Bronchial epithelial cell (primary cell): ENCODE results near the gene ITM2B. TPM values are rescaled to one million over a fixed set of nuclear protein-coding genes. Genes with fewer than 3 reads are reported as not detected.
"Not testable (repeated sequence)": the region's sequence is repeated elsewhere in the genome, so short reads cannot be mapped to it uniquely, and the experiment has no call there.

Source experiments
- DNase-seq: peaks from one replicate; pipeline ENCODE4 v3.0.0-alpha.2; 2010; ENCODE audit warnings: low read depth
- FAIRE-seq: peaks from 2 replicates; lab custom pipeline; 2011; peaks lifted over from hg19 to GRCh38; lab: Jason Lieb, UNC
- H3K27me3 ChIP-seq: 2 replicates; pipeline ENCODE4 v1.5.1; 2011; ENCODE audit warnings: low read length; ENCODE audit not compliant: control insufficient read depth, insufficient read depth
- H3K36me3 ChIP-seq: 2 replicates; pipeline ENCODE4 v1.5.1; 2011; ENCODE audit warnings: low read length; ENCODE audit not compliant: control insufficient read depth, insufficient read depth
- H3K4me3 ChIP-seq: 2 replicates; pipeline ENCODE4 v1.5.1; 2011; ENCODE audit warnings: mild to moderate bottlenecking, low read depth, low read length, control low read depth
- total RNA-seq: library from RNA; depleted of rRNA; stranded (reverse); fragments of >200 nt; gene quantifications from 2 replicates; pipeline ENCODE4 v1.2.1, GENCODE V29; 2014
- TF ChIP-seq, protein P1 (sequence below): IDR thresholded peaks from 2 replicates; pipeline ENCODE4 v1.5.1; 2011; ENCODE audit warnings: mild to moderate bottlenecking, moderate library complexity, low read length, control low read depth, inconsistent platforms; ENCODE audit not compliant: insufficient read depth, severe bottlenecking

ITM2B gene
- total RNA-seq, 1 donor from 2014 or later, result 57.4 TPM

DNA sequence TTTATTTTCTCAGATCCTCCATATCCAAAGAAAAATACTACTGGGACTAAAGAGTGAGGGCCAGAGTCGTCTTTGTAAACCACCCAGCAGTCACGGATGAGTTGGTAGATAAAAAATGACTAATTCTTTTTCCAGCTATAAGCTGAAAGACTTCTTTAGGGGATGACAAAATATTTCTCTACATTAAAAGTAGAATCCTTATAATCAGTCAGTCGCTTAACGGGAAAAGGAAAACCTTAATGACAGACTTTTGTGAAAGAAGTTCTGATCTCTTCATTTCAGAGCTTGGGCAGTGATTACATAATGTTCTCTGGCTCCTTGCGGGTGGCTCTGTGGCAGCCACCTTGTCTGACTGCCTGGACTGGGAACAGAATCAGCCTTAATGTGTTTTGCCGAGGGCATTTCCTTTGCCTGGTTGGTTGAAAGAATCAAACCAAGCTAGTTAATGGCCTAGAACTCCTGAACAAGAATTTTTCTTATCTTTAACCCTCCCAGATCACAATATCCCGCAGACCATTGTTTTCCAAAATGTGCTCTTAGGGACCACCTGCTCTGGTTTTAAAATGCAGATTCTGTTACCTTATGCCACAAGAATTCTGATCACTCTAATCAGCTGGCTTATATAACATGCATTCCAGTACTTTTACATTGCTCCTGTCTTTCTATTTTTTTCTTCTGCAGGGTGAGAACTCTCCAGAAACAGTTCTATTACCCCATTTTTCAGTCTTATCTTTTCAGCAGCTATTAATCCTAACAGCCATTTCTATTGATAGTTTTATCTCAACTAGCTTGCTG is 2.5 kb downstream of the ITM2B start:
- FAIRE-seq (peak; percentile 13), DNase-seq (peak; percentile 54)

DNA sequence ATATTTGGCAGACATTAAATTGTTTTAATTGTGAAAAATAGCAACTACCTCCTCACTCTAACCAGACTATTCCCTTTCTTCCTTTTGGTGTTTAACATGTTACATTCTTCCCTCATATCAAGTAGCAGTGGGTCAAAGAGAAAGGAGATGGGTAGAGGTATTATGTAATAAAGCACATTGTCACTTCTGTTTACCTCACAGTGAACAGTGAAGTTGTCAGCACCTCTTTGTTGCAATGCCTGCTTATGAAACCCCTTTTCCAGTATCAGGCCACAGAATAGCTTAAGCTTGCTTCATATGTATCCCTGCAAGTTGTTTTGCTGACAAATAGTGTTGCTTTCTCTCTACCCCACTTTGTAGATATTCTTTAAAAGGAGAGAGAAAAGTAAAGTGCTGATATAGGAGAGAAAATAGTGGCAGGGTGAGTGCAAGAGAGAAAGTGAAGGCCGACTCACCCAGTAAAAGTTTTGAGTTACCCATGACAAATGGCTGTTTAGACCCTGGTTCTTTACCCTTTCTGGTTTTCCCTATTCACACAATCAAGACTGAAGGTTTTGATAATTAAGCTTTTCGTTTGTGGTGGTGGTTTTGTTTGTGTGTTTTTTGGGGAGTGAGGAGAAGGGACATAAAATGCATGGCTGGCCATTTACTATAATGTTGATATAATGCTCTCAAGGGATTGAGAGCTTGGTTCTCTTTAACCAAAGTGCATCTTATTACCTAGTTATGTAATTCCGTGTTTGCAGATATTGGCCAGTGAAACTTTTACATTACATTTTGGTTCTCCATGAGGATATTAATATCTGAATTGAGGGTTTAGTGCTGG is 3.7 kb downstream of the ITM2B start:
- DNase-seq, result peak; percentile 47
- no peaks in the 10 kb centered on the region for H3K27me3 ChIP-seq
- TF ChIP-seq, protein P1, sequence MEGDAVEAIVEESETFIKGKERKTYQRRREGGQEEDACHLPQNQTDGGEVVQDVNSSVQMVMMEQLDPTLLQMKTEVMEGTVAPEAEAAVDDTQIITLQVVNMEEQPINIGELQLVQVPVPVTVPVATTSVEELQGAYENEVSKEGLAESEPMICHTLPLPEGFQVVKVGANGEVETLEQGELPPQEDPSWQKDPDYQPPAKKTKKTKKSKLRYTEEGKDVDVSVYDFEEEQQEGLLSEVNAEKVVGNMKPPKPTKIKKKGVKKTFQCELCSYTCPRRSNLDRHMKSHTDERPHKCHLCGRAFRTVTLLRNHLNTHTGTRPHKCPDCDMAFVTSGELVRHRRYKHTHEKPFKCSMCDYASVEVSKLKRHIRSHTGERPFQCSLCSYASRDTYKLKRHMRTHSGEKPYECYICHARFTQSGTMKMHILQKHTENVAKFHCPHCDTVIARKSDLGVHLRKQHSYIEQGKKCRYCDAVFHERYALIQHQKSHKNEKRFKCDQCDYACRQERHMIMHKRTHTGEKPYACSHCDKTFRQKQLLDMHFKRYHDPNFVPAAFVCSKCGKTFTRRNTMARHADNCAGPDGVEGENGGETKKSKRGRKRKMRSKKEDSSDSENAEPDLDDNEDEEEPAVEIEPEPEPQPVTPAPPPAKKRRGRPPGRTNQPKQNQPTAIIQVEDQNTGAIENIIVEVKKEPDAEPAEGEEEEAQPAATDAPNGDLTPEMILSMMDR, result no peak
- FAIRE-seq, result no peak
- peak overlapping the region; percentile 6 for H3K4me3 ChIP-seq
- peaks cover 1% of the 10 kb centered on the region for H3K36me3 ChIP-seq

More for the DNA sequence above, 2.5 kb downstream of the ITM2B start:
- TF ChIP-seq, protein P1, result no peak
- H3K4me3 ChIP-seq, result peak overlapping the region; percentile 79
- no peaks in the 10 kb centered on the region for H3K27me3 ChIP-seq
- peaks cover 1% of the 10 kb centered on the region for H3K36me3 ChIP-seq

DNA sequence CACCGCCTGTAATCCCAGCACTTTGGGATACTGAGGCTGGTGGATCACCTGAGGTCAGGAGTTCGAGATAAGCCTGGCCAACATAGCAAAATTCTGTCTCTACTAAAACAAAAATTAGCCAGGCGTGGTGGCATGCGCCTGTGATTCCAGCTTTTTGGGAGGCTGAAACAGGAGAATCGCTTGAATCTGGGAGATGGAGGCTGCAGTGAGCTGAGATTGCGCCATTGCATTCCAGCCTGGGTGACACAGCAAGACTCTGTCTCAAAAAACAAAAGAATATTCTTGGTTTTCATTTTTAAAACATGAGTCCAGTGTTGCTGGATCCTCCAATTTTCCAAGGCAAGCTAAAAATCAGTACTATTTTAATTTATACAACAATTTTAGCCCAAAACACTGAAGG is 6.4 kb downstream of the ITM2B start:
- not testable (repeated sequence) for H3K4me3 ChIP-seq, H3K27me3 ChIP-seq

DNA sequence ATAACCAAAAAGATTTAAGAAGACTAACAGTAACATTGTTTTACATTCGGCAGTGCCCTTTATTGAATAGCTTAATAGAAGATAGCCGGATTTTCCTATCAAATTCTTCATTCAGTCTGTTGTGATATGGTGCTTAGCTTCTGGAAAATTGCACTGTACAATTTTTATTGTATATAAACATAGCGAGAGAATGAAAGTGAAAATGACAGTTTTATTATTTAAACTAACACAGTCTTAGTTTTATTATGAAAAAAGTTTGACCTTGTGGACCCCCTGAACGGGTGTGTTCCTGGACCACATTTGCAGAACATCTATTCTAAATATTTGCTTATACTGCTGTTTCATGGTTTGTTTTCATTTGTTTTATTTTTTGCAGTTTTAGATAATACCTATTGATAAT is 8.6 kb downstream of the ITM2B start:
- H3K36me3 ChIP-seq, result no peaks in the 10 kb centered on the region
- H3K4me3 ChIP-seq, result no peak overlapping the region
- FAIRE-seq, result no peak
- DNase-seq, result no peak
- H3K27me3 ChIP-seq, result no peaks in the 10 kb centered on the region
- TF ChIP-seq, protein P1, result no peak

More for the DNA sequence above, 6.4 kb downstream of the ITM2B start:
- not testable (repeated sequence) for FAIRE-seq, DNase-seq, H3K36me3 ChIP-seq

DNA sequence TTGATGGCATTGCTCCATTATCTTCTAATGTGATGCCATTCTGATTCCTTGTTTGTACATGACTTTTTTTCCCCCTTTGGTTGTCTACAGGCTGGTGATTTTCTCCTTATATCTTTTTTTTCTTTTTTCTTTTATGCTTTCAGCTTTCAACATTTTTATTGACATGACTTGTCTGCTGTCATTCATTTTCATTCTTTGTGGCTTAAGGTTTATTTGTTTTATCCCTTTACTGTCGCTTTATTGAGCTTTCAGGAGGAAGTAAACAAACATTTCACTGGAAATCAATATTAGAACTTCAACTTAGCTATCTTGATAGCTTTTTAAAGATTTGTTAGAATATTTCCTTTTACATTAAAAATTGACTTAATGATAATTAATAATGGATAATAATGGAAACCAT is 9.7 kb downstream of the ITM2B start:
- H3K27me3 ChIP-seq, result no peaks in the 10 kb centered on the region
- no peaks in the 10 kb centered on the region for H3K36me3 ChIP-seq
- no peak for DNase-seq
- TF ChIP-seq, protein P1, result no peak
- H3K4me3 ChIP-seq, result no peak overlapping the region
- no peak for FAIRE-seq

DNA sequence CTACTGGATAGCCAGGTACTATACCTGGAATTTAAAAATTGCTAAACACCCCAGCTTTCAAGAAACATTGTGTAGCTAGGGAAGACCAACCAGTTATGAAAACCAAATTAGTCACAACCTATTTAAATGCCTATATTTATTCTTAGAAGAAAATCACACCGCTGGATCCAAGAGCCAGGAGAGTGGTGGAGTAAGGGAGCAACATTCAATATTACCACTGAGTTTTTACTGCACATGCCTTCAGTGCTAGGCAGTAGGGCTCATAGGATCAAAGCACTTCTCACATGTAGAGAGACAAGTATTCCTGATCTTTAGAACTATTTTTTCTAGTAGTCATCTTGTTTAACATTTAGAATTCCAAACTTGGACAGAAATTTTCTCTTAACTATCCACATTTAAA is 11.2 kb downstream of the ITM2B start:
- TF ChIP-seq, protein P1, result no peak

More for the DNA sequence above, 11.2 kb downstream of the ITM2B start:
- Histone ChIP-seq H3K4me3 (no peak overlapping the region), H3K27me3 (no peaks in the 10 kb centered on the region), H3K36me3 (no peaks in the 10 kb centered on the region)
- DNase-seq (no peak), FAIRE-seq (no peak)
